GM12874 (cell line): Measurements from ENCODE around the gene CAMTA1.

Source experiments
- CTCF ChIP-seq: IDR thresholded peaks from 2 replicates; pipeline ENCODE4 v1.5.1; 2011; ENCODE audit warnings: low read depth, mild to moderate bottlenecking, control low read depth, low read length, moderate library complexity; ENCODE audit not compliant: insufficient read depth

The CAMTA1 gene

GRCh38 chr1:6785318-6785727, at the start of gene CAMTA1:
Gene CAMTA1 (plus strand): TSS chr1:6785454. CDS start chr1:6785531, 77 bp downstream.
- TF ChIP-seq CTCF = no peak

- TF ChIP-seq CTCF = no peak
These were observed 46.1 kb upstream of the CAMTA1 start for GRCh38 chr1:6738987-6739676.

GRCh38 chr1:6743189-6744101, 41.8 kb upstream of the CAMTA1 start:
- TF ChIP-seq CTCF = no peak

GRCh38 chr1:6745073-6745472, 40.2 kb upstream of the CAMTA1 start:
- no peak for TF ChIP-seq CTCF

GRCh38 chr1:6747674-6748073, 37.6 kb upstream of the CAMTA1 start:
- no peak for TF ChIP-seq CTCF

- no peak for TF ChIP-seq CTCF
These were observed 34.8 kb upstream of the CAMTA1 start for GRCh38 chr1:6750490-6750889.

- TF ChIP-seq CTCF = no peak
These were observed 31.7 kb upstream of the CAMTA1 start for GRCh38 chr1:6753320-6754140.
